Globus pallidus (tissue), 1 donor: ENCODE data around the gene NEURL3.
A peak's percentile ranks its signal among the peaks of the same experiment; 100 is the strongest.

Experiments
- DNase-seq: peaks from one replicate; pipeline ENCODE4 v3.0.0-alpha.2; 2015; ENCODE audit warnings: low spot score

The NEURL3 gene

GRCh38 chr2:96539215-96539920, 34.2 kb upstream of the NEURL3 start:
- DNase-seq: no peak

- DNase-seq: peak; percentile 85
Measured at GRCh38 chr2:96538487-96539214, 33.5 kb upstream of the NEURL3 start.

DNA sequence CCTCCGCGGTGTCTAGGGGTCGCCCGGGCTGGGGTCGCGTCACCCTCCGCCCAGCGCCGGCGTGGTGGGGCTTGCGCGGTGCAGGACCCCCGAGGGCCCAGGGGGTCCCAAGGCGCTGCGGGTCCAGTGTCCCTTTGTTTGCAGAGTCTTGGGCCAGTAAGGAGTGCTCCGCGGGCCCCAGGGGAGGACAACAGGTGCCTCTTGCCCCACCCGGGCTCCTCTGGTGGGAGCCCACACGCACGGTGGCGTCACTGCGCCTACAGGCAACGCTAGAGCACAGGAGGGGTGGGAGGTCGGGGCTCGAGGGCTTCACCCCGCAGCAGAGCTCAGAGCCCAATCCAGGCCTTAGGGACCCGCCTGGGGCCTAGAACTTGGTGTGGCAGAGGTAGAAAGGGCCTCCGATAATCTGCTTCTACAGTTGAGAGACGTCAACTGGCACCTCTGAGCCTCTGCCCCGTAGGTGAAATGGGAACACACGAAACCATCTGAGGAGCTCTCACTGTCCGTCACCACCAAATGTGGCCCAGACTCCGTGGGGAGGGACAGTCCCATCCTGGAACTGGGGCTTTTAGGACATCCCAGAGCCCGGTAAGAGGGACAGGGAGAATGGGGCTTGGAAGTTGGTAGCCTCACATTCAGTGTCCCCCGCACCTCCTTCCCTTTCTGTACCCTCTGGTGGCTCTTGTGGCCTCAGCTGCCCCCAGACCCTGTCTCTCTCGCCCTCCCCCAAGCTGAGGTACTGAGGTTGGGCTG, 32.8 kb upstream of the NEURL3 start:
- DNase-seq: no peak

DNA sequence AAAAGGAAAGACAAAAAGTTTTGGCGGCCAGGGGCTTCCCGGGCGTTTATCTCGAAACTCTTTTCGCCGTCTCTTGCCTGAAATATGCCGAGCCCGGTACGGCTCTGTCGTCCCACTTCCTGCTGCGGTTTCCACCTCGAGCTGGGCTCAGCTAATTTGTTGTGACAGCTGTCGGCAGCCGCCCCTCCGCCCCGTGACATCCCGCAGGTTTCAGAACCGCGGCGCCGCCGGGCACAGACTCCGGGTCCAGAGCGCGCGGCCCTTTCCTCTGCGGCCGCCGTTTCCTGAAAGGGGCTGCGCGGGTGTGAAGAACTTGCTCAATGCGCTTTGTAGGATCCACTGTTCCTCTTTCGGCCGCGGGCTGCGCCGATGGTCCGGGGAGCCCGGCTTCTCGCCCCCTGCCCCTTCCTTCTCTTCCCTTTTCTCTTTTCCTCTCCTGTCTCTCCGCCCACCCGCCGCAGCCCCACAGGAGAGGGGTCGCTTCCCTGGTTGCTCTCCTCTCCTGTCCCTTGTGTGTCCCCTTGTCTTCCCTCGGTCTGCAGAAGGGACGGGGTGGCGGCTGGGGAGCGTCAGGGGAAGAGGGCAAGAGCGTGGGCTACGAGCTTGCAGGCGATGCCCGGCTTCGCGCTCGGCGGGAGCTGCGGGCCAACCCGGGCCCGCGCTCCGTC, 32.0 kb upstream of the NEURL3 start:
- no peak for DNase-seq

GRCh38 chr2:96536445-96537065, 31.4 kb upstream of the NEURL3 start, which contains the start of gene ARID5A:
TSS of gene ARID5A (plus strand) at chr2:96536752. CDS start at chr2:96536827, 75 bp downstream.
- peak; percentile 91 for DNase-seq

- DNase-seq: no peak
Measured at GRCh38 chr2:96535331-96535730, 30.2 kb upstream of the NEURL3 start.

GRCh38 chr2:96534701-96535181, 29.6 kb upstream of the NEURL3 start:
- no peak for DNase-seq

DNA sequence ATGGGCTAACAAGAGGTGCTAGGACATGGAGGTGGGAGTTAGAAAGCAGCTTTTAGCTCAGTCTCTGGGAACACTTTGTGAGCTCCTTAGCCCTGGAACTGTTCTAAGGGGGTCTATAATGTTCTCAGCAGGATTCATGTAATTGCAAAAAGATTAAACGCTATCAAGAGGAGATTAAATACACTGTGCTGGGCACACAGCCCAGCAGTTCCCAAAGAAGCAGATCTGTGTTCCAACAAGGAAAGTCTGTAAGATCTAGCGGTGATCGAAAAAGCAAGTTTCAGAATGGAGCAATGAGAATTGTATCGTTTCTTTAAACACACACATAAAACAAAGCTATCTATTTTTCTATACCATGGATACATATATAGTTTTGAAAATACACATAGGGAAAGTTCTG, 29.0 kb upstream of the NEURL3 start:
- no peak for DNase-seq

DNA sequence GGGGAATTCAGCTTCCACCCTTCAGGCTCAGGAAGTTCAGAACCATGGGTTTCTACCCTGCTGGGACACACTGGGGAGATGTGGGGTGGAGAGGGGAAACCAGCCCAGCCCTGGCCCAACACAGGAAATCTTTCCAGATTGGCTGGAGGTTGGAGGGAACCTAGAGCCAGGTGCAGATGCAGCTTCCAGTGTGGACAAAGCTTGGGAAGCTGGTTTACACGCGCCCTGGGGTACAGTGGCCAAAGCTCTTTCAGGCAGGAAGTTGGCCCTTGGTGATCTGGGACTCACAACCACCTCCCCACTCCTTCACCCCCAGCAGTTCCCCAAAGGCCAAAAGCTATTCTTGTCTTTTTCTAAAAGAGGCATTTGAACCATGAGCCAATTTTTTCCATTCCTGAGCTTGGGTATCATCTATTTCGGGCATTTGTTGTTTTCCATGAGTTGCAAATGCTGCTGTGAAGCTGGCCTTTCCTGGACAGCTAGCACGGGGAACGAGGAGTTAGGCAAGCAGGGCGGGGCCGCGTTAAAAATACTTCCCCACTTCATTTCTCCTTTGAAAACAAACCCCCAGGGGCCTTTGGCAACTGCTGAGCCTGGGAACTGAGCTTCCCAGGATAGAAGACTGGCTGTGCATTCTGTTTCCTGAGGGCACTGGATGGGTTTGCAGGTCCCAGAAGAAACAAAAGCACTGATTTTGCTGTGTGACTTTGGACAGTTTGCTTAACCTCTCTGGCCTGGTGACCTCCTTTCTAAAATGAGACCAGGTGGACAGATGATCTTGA, 28.3 kb upstream of the NEURL3 start:
- DNase-seq: no peak

- DNase-seq: no peak
Measured at GRCh38 chr2:96532641-96533291, 27.6 kb upstream of the NEURL3 start.

- peak; percentile 44 for DNase-seq
Measured at GRCh38 chr2:96531872-96532505, 26.8 kb upstream of the NEURL3 start.

- DNase-seq: no peak
Measured at GRCh38 chr2:96531366-96531765, 26.2 kb upstream of the NEURL3 start.

DNA sequence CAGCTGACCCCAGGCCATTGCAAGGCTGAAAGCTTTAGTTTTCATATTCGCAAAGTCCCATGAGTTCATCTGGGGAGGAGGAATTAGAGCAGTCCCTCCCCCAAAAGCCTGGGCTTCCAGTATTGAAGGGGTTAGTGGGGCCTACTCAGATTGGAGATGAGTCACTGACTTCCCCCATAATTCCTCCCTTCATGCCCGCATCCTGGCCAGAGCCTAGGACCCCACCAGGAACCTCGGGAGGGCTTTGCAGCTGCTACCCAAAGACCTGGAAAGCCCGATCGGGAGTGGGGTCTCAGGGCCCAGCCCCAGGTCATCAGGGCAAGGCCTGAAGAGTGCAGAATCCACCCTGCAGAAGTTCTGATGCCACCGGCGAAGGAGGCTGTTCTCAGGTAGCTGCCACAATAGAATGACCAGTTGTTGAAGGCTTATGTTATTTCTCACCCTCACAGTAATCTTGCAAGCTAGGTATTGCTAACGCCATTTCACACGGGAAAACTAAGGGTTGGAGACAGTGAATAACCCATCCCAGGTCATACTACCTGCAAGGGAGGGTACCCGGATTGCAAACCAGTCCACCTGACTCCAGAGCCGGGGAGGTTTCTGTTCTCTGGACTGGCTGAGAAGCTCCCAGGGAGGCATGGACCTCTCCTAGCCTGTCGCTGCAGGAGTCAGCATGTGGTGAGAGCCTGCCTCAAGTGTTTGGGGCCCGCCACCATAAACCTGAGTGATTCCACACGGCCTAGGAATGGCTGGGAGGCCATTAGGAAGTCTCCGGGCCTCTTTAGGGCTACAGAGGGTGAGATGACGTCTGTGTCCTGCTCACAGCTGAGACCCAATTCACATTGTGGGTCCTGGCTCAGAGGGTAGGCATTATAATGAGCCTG, 25.6 kb upstream of the NEURL3 start:
- DNase-seq: no peak

DNA sequence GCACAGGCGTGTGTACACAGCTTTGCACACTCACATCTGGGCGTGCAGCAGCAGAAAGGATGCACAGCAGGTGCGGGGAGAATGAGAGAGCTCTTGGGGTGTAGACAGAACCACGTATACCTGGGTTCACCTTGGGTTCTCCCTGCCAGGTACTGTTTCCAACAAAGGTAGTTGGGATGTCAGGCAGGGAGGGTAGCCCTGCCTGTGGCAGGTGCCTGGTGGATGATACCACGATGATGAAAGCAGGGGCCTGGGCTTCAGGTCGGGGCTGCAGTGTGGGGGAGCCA, 24.9 kb upstream of the NEURL3 start:
- DNase-seq: no peak

GRCh38 chr2:96529376-96530143, 24.4 kb upstream of the NEURL3 start:
- no peak for DNase-seq

GRCh38 chr2:96528700-96529375, 23.7 kb upstream of the NEURL3 start:
- no peak for DNase-seq

DNA sequence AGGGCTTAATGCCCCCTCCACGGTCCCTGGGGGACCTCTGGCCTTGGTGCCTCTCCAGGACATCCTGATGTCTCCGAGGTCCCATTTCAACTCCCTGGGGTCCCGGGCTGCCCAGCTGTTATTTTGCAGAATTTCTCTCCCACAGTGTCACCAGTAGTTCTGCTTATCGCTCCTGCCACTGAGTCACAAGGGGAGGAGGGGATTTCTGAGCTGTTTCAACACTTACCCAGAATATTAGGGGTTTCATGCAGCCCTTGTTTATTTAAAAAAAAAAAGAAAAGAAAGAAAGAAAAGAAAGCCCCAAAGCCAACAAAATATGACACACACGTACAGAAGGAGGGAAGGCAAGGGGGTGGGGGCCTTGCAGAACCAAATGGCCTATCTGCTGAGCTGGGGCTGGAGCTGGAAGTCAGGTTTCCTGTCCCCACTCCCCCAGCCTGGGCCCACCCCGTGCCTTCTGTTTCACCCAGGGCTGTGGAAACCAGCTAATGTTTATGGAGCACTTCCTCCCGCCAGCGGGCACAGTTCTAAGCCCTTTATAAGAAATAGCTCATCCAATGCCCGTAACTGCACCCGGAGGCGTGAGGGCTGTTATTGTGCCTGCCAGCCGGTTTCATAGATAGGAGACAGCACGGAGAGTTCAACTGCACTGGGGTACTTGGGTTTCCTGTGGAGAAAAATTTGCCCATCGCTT, 23.0 kb upstream of the NEURL3 start:
- DNase-seq: peak; percentile 40
